Renal cortical epithelial cell (primary cell): ENCODE results near the gene SLC11A1. TPM values are rescaled to one million over a fixed set of nuclear protein-coding genes. Genes with fewer than 3 reads are reported as not detected.
A peak's percentile ranks its signal among the peaks of the same experiment; 100 is the strongest.

Experiments used
- DNase-seq: peaks from one replicate; pipeline ENCODE4 v3.0.0-alpha.2; 2011; ENCODE audit warnings: low read depth
- total RNA-seq: library from RNA; depleted of rRNA; stranded (reverse); fragments of >200 nt; gene quantifications from 2 replicates; pipeline ENCODE4 v1.2.3, GENCODE V29; 2014

Gene SLC11A1
- total RNA-seq, 1 donor from 2014 or later, result 0.05 TPM

- no peak for DNase-seq
Measured at GRCh38 chr2:218435003-218435982, 53.2 kb downstream of the SLC11A1 start.

- no peak for DNase-seq
Measured at GRCh38 chr2:218436992-218437391, 54.9 kb downstream of the SLC11A1 start.

- no peak for DNase-seq
Measured at GRCh38 chr2:218437969-218438368, 55.9 kb downstream of the SLC11A1 start.

GRCh38 chr2:218438596-218438995, 56.5 kb downstream of the SLC11A1 start:
- DNase-seq, result no peak

GRCh38 chr2:218444692-218445357, 62.8 kb downstream of the SLC11A1 start:
- peak; percentile 6 for DNase-seq

- no peak for DNase-seq
Measured at GRCh38 chr2:218445602-218446001, 63.5 kb downstream of the SLC11A1 start.

Other genes with a start within 250 kb of the SLC11A1 start
- gene CXCR1, start 215.3 kb upstream of the SLC11A1 start, total RNA-seq, result not detected in 2 replicates
- 374 and 520 TPM in 2 replicates for gene ARPC2, start 165.1 kb upstream of the SLC11A1 start, total RNA-seq
- 0.65 TPM in 1 of 2 replicates, not detected in the other for gene GPBAR1, start 121.3 kb upstream of the SLC11A1 start, total RNA-seq
- 144 and 167 TPM in 2 replicates for gene AAMP, start 112.1 kb upstream of the SLC11A1 start, total RNA-seq
- 37.2 and 74.1 TPM in 2 replicates for gene PNKD, start 111.8 kb upstream of the SLC11A1 start, total RNA-seq
- gene TMBIM1, start 89.8 kb upstream of the SLC11A1 start, total RNA-seq, result 165 and 404 TPM in 2 replicates
- 0.65 TPM in 1 of 2 replicates, not detected in the other for gene CATIP, start 25.4 kb upstream of the SLC11A1 start, total RNA-seq
- 23.4 and 65.2 TPM in 2 replicates for gene CTDSP1, start 17.6 kb downstream of the SLC11A1 start, total RNA-seq
- 0.05 TPM in 1 of 2 replicates, not detected in the other for gene VIL1, start 36.9 kb downstream of the SLC11A1 start, total RNA-seq
- gene USP37, start 186.1 kb downstream of the SLC11A1 start, total RNA-seq, result 9.2 and 12.2 TPM in 2 replicates
- gene CNOT9, start 186.6 kb downstream of the SLC11A1 start, total RNA-seq, result 29.4 and 43.9 TPM in 2 replicates
- gene PLCD4, start 225.6 kb downstream of the SLC11A1 start, total RNA-seq, result 2.9 and 3.0 TPM in 2 replicates